COLO668 (cell line): ENCODE measurements around the gene VSTM2L.
"Not testable (repeated sequence)": the region's sequence is repeated elsewhere in the genome, so short reads cannot be mapped to it uniquely, and the experiment has no call there.

Experiments used
- DNase-seq: peaks from one replicate; lab custom pipeline; 2025; ENCODE audit not compliant: unreplicated experiment; lab: John Stamatoyannopoulos, UW

The VSTM2L gene

DNA sequence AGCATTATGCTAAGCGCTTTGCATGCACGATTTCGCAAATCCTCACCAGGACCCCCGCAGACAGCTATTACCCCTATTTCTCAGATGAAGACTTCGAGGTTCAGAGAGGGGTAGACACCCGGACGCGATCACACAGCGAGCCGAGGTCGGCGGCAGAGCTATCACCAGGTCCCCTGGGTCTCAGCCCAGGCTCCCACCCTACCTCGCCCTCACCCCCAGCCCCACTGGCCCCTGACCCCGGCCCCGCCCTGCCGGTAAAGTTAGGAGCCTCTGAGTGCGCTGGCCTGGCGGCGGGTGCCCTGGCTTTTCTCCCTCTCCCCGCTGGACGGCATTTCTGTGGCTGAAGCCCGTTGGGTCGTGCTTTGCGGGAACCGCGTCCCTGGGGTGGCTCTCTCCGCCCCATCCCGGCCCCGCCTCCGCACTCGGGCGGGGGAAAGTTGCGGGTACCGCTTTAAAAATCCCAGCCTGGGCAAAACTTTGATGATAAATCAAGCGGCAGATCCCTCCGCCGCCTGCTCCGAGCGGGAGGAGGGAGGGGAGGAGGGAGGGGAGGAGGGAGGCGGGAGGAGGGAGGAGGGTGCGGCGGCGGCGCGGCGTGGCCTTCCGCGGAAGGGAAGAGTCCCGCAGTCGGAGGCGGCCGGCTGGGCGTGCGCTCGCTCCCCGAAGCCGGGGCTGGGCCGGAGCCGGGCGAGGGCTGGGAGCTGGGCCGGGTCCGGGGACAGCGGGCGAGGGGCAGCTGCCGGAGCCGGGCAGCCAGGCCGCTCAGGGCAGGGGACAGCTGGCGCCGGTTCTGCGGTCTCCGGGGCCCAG, at the start of gene VSTM2L:
TSS of gene VSTM2L (plus strand) at position 624 of the 810 bp plus-strand sequence. CDS start 224 bp downstream, outside the sequence.
- peak; percentile 58 for DNase-seq

DNA sequence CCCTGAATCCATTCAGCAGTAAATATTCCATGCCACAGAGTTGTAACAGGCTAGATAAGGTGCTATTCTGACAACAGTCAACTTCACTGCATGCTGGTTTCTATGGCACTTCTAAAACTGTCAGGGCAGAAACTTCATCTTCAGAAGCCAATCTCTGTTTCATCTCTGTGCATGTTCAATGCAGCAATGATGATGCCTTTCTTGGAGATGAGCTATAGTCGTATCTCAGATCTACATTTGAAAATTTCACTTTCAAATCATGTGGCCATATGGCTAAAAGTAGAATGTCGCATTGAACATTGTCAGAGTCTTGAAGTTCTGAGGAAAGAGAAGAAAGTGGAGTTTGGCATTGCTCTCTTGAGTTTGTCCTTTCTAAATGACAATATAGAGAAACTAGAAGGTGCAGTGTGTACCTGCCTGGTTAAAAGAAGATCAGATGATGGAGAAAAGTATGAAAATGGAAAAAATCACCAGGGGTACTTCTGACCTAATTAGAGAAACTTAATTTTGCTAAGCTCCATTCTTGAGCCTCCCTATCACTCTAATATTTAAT, 49.0 kb upstream of the VSTM2L start:
- no peak for DNase-seq

- not testable (repeated sequence) for DNase-seq
Measured at GRCh38 chr20:37856034-37856433, 46.9 kb upstream of the VSTM2L start.

DNA sequence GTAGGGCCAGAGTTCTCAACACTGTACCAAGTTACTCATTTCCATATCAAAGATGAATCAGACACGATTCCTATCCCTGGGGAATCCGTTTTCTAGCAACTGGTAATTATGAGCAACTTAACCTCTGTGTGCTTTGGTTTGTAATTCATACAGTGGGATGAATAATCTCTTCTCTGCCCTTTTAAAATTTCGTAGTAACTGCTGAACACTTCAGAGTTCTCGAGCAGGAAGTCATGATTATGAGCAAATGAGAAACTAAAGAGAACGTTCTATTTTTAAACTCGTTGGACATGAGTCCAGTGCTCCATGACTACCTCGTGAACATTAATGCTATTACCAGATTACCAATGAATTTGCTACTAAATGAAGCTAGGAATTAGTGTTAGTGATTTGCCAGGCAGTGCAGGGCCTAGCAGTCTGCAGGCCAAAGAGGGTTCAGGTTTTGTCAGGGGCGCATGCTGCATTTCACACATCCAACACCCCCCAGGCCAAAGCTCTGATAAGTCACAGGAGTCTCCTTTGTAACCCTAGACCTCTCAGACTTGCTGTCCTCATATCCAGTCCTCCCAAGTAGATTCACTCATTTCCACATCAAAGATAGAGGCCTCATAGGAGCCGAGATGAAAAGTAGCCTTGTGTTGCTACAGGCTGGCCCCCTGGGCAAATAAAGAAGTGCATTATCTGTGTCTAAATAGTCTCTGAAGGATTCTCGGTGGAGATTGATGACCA, 45.8 kb upstream of the VSTM2L start:
- DNase-seq: no peak

- no peak for DNase-seq
Measured at GRCh38 chr20:37859406-37860171, 43.3 kb upstream of the VSTM2L start.

GRCh38 chr20:37863289-37863688, 39.6 kb upstream of the VSTM2L start:
- DNase-seq: no peak

- no peak for DNase-seq
Measured at GRCh38 chr20:37864298-37864697, 38.6 kb upstream of the VSTM2L start.

DNA sequence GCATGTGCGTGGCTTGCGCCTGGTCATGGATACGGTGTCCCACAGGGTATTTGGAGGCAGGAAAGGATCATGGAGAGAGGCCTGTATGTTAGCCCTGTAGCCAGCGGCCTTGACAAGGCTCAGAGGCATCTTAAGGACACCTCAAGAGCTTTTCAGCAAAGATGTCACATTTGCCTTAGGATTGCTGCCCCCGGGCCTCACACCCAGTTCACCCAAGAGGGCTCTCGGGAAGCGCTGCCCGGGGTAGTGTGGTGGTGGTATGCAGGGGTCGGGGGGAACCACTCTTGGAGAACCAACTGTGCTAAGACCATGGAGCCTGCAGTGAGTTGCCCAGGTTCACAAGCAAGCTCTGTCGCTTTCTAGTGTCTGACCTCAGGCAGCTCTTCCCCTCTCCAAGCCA, 36.9 kb upstream of the VSTM2L start:
- DNase-seq: no peak

GRCh38 chr20:37867289-37868195, 35.4 kb upstream of the VSTM2L start:
- DNase-seq: no peak

DNA sequence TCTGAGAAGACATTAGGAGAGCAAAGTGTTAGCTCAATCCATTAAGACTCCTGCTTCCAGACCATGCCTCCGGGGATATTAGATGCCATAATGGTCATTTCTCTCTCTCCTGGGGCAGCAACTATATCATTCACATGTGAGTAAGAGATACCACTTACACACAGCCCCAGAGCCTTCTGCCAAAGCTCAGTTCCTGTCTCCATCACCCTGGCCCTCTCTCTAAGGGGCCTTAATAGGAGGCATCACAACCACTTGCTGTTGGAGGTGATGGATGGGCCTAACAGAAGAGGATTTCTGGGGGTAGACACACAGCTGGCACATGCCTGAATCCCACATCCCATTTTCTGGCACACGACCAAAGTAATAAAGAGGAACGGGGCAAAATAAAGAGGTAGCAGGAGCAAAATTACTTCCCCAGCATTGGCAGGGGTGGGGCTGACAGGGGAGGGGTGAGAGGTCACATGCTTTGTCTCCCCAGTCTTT, 34.0 kb upstream of the VSTM2L start:
- DNase-seq: no peak

GRCh38 chr20:37869334-37869861, 33.5 kb upstream of the VSTM2L start:
- DNase-seq: no peak

DNA sequence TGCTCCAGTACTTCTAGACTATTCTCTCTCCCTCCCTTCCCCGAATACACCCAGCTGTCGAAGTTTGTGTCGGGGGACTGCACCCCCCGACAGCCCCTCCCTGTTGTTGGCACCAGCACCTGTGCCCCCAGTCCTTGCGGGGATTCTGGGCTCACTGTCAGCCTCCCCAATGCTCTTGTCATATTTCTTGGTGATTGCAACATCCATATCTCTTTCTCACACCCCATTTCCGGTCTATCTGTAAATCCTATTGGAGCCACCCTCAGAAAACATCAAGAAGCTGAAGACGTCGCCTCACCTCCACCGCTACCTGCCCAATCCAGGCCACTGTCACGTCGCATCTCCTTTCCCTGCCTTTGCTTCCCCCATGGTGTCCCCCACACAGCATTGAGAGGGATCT, 32.6 kb upstream of the VSTM2L start:
- no peak for DNase-seq

DNA sequence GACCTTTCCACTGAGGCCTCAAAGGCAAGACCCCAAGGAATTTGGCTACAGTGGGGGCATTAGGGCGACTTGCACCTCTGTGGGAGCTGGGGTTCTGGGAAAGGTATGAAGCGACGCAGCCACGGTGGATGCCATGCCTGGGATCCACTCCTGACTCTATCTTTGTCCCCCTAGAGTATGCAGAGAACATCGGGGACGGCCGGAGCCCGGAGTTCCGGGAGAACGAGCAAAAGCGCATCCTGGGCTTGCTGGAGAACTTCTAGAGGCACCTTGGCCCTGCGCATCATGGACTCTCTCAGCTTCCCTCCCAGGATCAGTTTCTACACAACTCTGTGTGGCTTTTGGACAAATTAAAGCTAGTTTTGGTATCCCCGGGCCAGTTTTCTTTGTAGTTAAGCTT, 31.2 kb upstream of the VSTM2L start:
- no peak for DNase-seq

DNA sequence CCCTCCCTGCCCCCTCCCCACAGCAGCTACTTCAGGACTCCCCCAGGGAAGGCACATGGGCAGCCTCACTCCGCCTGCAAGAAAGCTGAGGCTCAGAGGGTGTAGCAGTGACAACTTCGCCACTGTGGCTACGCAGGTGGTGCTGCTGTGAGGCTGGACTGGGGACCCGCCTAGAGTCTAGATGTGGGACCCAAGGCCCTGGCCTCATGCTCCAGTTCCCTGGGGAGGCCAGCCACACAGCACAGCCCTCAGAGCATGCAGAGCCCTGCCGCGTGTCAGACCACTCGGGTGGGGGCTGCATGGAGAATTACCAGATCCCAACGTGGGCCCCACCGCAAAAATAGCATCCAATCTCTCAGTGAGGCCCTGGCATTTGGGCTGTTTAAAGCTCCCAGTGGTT, 30.8 kb upstream of the VSTM2L start:
- DNase-seq: no peak

DNA sequence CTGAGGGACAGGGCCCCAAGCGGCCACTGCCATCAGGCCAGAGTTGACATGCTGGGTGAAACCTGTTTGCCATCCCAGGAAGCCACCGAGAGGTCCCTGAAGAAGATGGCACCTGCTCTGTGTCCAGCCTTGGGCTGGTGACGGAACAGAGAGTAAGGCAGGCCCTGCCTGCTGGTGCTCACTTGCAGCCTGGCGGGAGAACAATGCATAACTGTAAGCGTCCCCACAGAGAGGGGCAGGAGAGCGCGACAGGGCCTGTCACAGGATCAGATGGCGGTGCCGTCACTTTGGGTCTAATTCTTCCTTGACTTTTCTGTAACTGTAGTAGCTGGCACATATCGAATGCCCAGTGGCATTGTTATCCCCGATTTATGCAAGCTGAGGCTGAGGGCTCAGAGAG, 29.0 kb upstream of the VSTM2L start:
- DNase-seq: no peak

GRCh38 chr20:37875460-37876175, 27.3 kb upstream of the VSTM2L start:
- DNase-seq: no peak

- no peak for DNase-seq
Measured at GRCh38 chr20:37876863-37877262, 26.1 kb upstream of the VSTM2L start.

GRCh38 chr20:37877832-37878772, 24.8 kb upstream of the VSTM2L start:
- DNase-seq: no peak
